Measurements from ENCODE around the gene XXYLT1. TPM values are rescaled to one million over a fixed set of nuclear protein-coding genes. Genes with fewer than 3 reads are reported as not detected.
A peak's percentile ranks its signal among the peaks of the same experiment; 100 is the strongest.

Gene XXYLT1
- total and polyA plus RNA-seq, 2 of the 8 experiments (the other 6 are each of a cell fraction or from before 2014, with no cell fraction given) = 18.9 to 23.8 TPM

GRCh38 chr3:195105841-195106417 lies 165.0 kb downstream of the XXYLT1 start:
- H3K4me3 ChIP-seq (ENCODE audit: extremely low read depth in 1 of 4, insufficient read depth in 2 of 4, low read depth in 3 of 4, low read length in 4 of 4) = no peak overlapping the region
- WGBS, 2 experiments (ENCODE audit: extremely low coverage in 1 of 2, insufficient coverage in 1 of 2, insufficient read length in 1 of 2, insufficient replicate concordance in 2 of 2, low coverage in 1 of 2, low lambda C conversion rate in 2 of 2, missing lambda C conversion rate in 1 of 2) = 75% methylated on average over 12 of the region's 12 CpGs; no CpG with 5 or more reads in 1 of the 2 experiments
- H3K23me2 ChIP-seq (ENCODE audit: low read depth, low read length) = peaks cover 17% of the 10 kb centered on the region; the same call in 1 of the 2 replicates
- no peaks in the 10 kb centered on the region for H3K9me3 ChIP-seq (ENCODE audit: insufficient read depth in 2 of 2, low read depth in 1 of 2, low read length in 1 of 2)
- DNase-seq (ENCODE audit: low read depth in 1 of 2, low spot score in 2 of 2) = no peak
- H4K20me1 ChIP-seq (replicated peaks in 1 of 2; ENCODE audit: control insufficient read depth in 1 of 2, insufficient read depth in 2 of 2, low read length in 2 of 2) = peaks cover 0 to 12% of the 10 kb centered on the region in 2 experiments
- H2BK20ac ChIP-seq (ENCODE audit: low read length) = no peak overlapping the region
- FAIRE-seq = no peak
- H3K14ac ChIP-seq (ENCODE audit: insufficient read length) = no peak overlapping the region
- no peak overlapping the region for H3K18ac ChIP-seq (ENCODE audit: extremely low read depth, low read length)
- H3K36me3 ChIP-seq (ENCODE audit: control insufficient read depth in 2 of 4, insufficient read depth in 4 of 4, low read length in 3 of 4) = peaks cover 0 to 5% (median 0%) of the 10 kb centered on the region in 4 experiments; a peak in 2 of 8 replicates
- no peak overlapping the region for H4K91ac ChIP-seq (replicated peaks; ENCODE audit: insufficient read length, low read length)
- H3K27me3 ChIP-seq (replicated peaks in 1 of 4; ENCODE audit: control insufficient read depth in 3 of 4, extremely low read depth in 1 of 4, insufficient read depth in 3 of 4, low read length in 3 of 4) = no peaks in the 10 kb centered on the region
- H2BK120ac ChIP-seq (replicated peaks; ENCODE audit: low read depth, low read length) = no peak overlapping the region
- no peak overlapping the region for H3K4ac ChIP-seq (replicated peaks; ENCODE audit: insufficient read length, low read depth, low read length)
- no peak overlapping the region for H3K27ac ChIP-seq (ENCODE audit: low read depth, low read length)
- no peak overlapping the region for H2BK15ac ChIP-seq (ENCODE audit: low read length)
- CTCF ChIA-PET (ENCODE audit: partially characterized antibody) = interaction anchor here (0.8 to 4.1 kb wide), 30 partner anchors 10 to 472 kb away, joined by 3 to 28 read pairs (median 6); partner anchors contain the start of gene FAM43A
- H3K56ac ChIP-seq (replicated peaks; ENCODE audit: insufficient read length, low read depth, low read length) = no peak overlapping the region
- no peak overlapping the region for H2BK5ac ChIP-seq (ENCODE audit: low read depth, low read length)
- H2AFZ ChIP-seq (ENCODE audit: low read length) = no peak overlapping the region
- H3K79me2 ChIP-seq (ENCODE audit: control insufficient read depth in 1 of 2, insufficient read depth in 2 of 2, low read length in 2 of 2) = no peaks in the 10 kb centered on the region
- H3K4me1 ChIP-seq (replicated peaks in 1 of 4; ENCODE audit: control insufficient read depth in 3 of 4, insufficient read depth in 4 of 4, low read length in 3 of 4) = peaks cover 2 to 4% (median 2%) of the 10 kb centered on the region in 4 experiments; a peak in 4 of 7 replicates
- H3K23ac ChIP-seq (ENCODE audit: insufficient read length) = no peak overlapping the region
- POLR2A ChIA-PET (ENCODE audit: partially characterized antibody) = interaction anchor here (1.3 kb wide), 1 partner anchor 24 kb away, joined by 3 read pairs; no protein-coding TSS in a partner anchor
- peak overlapping the region in 1 of 2 experiments; percentile 61; a peak in 2 of 4 replicates for H3K4me2 ChIP-seq (ENCODE audit: insufficient read depth in 1 of 2, low read depth in 2 of 2, low read length in 2 of 2)
- H4K5ac ChIP-seq (ENCODE audit: insufficient read length, low read depth, low read length) = no peak overlapping the region
- TF ChIP-seq SRF (IDR thresholded peaks at IDR 0.05; ENCODE audit: low read depth, low read length) (no peak), KDM5A (IDR thresholded peaks at IDR 0.05; ENCODE audit: low read length) (no peak), BCL11A (IDR thresholded peaks at IDR 0.05; ENCODE audit: low read depth in 2 of 2, low read length in 2 of 2) (no peak)
- no peak overlapping the region for H2BK12ac ChIP-seq (ENCODE audit: low read depth, low read length)
- H2AK5ac ChIP-seq (ENCODE audit: low read depth, low read length) = no peak overlapping the region
- no peak overlapping the region; a peak in 1 of 7 replicates for H3K9ac ChIP-seq (replicated peaks in 1 of 4; ENCODE audit: extremely low read depth in 1 of 4, low read depth in 3 of 4, low read length in 3 of 4)
- H3K79me1 ChIP-seq (ENCODE audit: low read depth, low read length) = peaks cover 3% of the 10 kb centered on the region
- H4K8ac ChIP-seq (ENCODE audit: extremely low read depth, insufficient read depth, low read length) = peak overlapping the region; percentile 59; the same call in 1 of the 2 replicates
